Measurements from ENCODE around the gene CADPS.
A peak's percentile ranks its signal among the peaks of the same experiment; 100 is the strongest.

CADPS gene

DNA sequence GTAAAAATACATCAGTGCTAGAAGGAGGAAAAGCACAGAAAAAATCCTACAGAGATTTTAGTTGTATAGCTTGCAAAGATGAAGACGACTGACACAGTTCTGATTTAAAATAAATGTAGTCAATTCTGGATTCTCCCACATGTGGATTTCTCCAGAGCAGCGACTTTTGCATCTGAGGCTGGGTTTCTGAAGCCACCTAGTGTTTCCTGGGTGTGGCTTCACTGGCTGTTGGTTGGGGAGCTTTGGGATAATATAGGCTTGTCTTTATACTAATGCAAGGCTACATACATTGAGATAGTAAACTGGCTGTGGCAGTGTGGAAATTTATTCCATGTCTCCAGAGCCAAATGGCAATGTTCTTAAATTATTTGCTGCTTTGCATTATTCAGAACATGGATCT is 343.7 kb downstream of the CADPS start:
- TF ChIP-seq, protein P1, sequence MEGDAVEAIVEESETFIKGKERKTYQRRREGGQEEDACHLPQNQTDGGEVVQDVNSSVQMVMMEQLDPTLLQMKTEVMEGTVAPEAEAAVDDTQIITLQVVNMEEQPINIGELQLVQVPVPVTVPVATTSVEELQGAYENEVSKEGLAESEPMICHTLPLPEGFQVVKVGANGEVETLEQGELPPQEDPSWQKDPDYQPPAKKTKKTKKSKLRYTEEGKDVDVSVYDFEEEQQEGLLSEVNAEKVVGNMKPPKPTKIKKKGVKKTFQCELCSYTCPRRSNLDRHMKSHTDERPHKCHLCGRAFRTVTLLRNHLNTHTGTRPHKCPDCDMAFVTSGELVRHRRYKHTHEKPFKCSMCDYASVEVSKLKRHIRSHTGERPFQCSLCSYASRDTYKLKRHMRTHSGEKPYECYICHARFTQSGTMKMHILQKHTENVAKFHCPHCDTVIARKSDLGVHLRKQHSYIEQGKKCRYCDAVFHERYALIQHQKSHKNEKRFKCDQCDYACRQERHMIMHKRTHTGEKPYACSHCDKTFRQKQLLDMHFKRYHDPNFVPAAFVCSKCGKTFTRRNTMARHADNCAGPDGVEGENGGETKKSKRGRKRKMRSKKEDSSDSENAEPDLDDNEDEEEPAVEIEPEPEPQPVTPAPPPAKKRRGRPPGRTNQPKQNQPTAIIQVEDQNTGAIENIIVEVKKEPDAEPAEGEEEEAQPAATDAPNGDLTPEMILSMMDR (IDR thresholded peaks at IDR 0.05; ENCODE audit: low read depth, low read length): no peak
- H3K4me3 ChIP-seq (replicated peaks in 1 of 2; ENCODE audit: low read depth in 2 of 2, low read length in 2 of 2): no peak overlapping the region
- no peak for DNase-seq (ENCODE audit: low read depth in 2 of 2)

DNA sequence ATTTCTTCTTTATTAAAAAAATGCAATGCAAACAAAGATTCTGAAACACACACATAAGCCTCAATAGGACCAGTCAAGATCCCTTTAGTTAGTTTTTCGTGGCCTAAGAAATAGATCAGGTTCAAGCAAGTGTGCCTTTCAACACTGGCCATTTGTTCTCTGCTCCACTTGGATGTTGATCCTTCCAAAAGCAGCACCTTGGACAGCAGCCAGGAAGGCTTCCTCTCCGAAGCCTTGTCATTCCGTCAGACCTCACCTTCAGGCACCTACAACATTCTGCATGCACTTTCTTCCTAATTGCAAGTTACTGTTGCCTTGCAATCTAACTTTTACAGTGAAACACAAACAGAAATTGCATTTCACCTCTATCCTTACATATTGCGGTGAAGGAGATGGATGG is 346.0 kb downstream of the CADPS start:
- TF ChIP-seq, protein P1 (IDR thresholded peaks at IDR 0.05; ENCODE audit: low read depth, low read length): no peak
- no peak overlapping the region for H3K4me3 ChIP-seq (replicated peaks in 1 of 2; ENCODE audit: low read depth in 2 of 2, low read length in 2 of 2)
- DNase-seq (ENCODE audit: low read depth in 2 of 2): peak; percentile 33 to 49

- TF ChIP-seq, protein P1 (IDR thresholded peaks at IDR 0.05; ENCODE audit: low read depth, low read length): no peak
- H3K4me3 ChIP-seq (replicated peaks in 1 of 2; ENCODE audit: low read depth in 2 of 2, low read length in 2 of 2): no peak overlapping the region
- DNase-seq (ENCODE audit: low read depth in 2 of 2): no peak
Observed at GRCh38 chr3:62527474-62527873, 347.7 kb downstream of the CADPS start.

DNA sequence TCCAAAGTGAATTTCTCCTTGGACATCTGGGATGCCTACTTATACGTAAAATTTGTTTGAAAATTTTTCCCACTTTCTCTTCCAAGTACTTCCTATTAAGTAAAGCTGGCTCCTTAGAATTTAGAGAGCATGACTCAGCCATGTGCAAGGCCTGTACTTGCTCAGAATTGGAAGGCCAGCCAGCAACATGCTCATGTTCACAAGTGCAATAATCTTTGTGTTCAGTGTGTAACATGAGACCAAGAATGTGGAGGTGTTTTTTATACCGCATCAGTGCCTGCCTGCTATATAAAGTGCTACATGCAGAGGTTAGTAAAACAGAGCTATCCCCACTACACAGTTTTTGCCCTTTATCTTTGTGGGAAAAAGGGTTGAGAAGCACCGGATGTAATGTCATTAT is 349.9 kb downstream of the CADPS start:
- TF ChIP-seq, protein P1 (IDR thresholded peaks at IDR 0.05; ENCODE audit: low read depth, low read length): no peak
- no peak overlapping the region for H3K4me3 ChIP-seq (replicated peaks in 1 of 2; ENCODE audit: low read depth in 2 of 2, low read length in 2 of 2)
- peak; percentile 2 to 5 for DNase-seq (ENCODE audit: low read depth in 2 of 2)

GRCh38 chr3:62523672-62524071 is 351.5 kb downstream of the CADPS start:
- TF ChIP-seq, protein P1 (IDR thresholded peaks at IDR 0.05; ENCODE audit: low read depth, low read length): no peak
- DNase-seq (ENCODE audit: low read depth in 2 of 2): no peak
- H3K4me3 ChIP-seq (replicated peaks in 1 of 2; ENCODE audit: low read depth in 2 of 2, low read length in 2 of 2): no peak overlapping the region

- H3K4me3 ChIP-seq (replicated peaks in 1 of 2; ENCODE audit: low read depth in 2 of 2, low read length in 2 of 2): no peak overlapping the region
- TF ChIP-seq, protein P1 (IDR thresholded peaks at IDR 0.05; ENCODE audit: low read depth, low read length): no peak
- no peak for DNase-seq (ENCODE audit: low read depth in 2 of 2)
Observed at GRCh38 chr3:62521464-62522105, 353.6 kb downstream of the CADPS start.

GRCh38 chr3:62503516-62503915 is 371.7 kb downstream of the CADPS start:
- H3K4me3 ChIP-seq (replicated peaks in 1 of 2; ENCODE audit: low read depth in 2 of 2, low read length in 2 of 2): no peak overlapping the region
- TF ChIP-seq, protein P1 (IDR thresholded peaks at IDR 0.05; ENCODE audit: low read depth, low read length): no peak
- DNase-seq (ENCODE audit: low read depth in 2 of 2): no peak

Measured in cardiac fibroblast (primary cell).